ENCODE results near the gene NDFIP2.

The NDFIP2 gene

GRCh38 chr13:79480954-79481684 lies at the start of gene NDFIP2:
Gene NDFIP2 (plus strand): TSS chr13:79481155. CDS start chr13:79481204, 49 bp downstream.
- DNase-seq (ENCODE audit: low read depth), result peak; percentile 72

- no peak for DNase-seq (ENCODE audit: low read depth)
Measured at GRCh38 chr13:79432086-79432485, 48.9 kb upstream of the NDFIP2 start.

GRCh38 chr13:79432992-79433391 lies 48.0 kb upstream of the NDFIP2 start:
- no peak for DNase-seq (ENCODE audit: low read depth)

GRCh38 chr13:79434556-79434955 lies 46.4 kb upstream of the NDFIP2 start:
- DNase-seq (ENCODE audit: low read depth), result no peak

GRCh38 chr13:79435561-79435990 lies 45.4 kb upstream of the NDFIP2 start:
- no peak for DNase-seq (ENCODE audit: low read depth)

- DNase-seq (ENCODE audit: low read depth), result no peak
Measured at GRCh38 chr13:79439275-79439674, 41.7 kb upstream of the NDFIP2 start.

GRCh38 chr13:79440958-79441528 lies 39.9 kb upstream of the NDFIP2 start:
- no peak for DNase-seq (ENCODE audit: low read depth)

GRCh38 chr13:79442221-79442620 lies 38.7 kb upstream of the NDFIP2 start:
- no peak for DNase-seq (ENCODE audit: low read depth)

- no peak for DNase-seq (ENCODE audit: low read depth)
Measured at GRCh38 chr13:79442706-79443105, 38.2 kb upstream of the NDFIP2 start.

GRCh38 chr13:79445968-79446645 lies 34.8 kb upstream of the NDFIP2 start:
- DNase-seq (ENCODE audit: low read depth), result no peak

- no peak for DNase-seq (ENCODE audit: low read depth)
Measured at GRCh38 chr13:79447141-79447540, 33.8 kb upstream of the NDFIP2 start.

GRCh38 chr13:79447741-79448140 lies 33.2 kb upstream of the NDFIP2 start:
- no peak for DNase-seq (ENCODE audit: low read depth)

GRCh38 chr13:79448413-79448812 lies 32.5 kb upstream of the NDFIP2 start:
- DNase-seq (ENCODE audit: low read depth), result no peak

GRCh38 chr13:79450110-79450509 lies 30.8 kb upstream of the NDFIP2 start:
- no peak for DNase-seq (ENCODE audit: low read depth)

GRCh38 chr13:79451500-79451962 lies 29.4 kb upstream of the NDFIP2 start:
- peak; percentile 71 for DNase-seq (ENCODE audit: low read depth)

GRCh38 chr13:79452239-79452913 lies 28.6 kb upstream of the NDFIP2 start:
- no peak for DNase-seq (ENCODE audit: low read depth)

GRCh38 chr13:79455331-79455730 lies 25.6 kb upstream of the NDFIP2 start:
- no peak for DNase-seq (ENCODE audit: low read depth)

GRCh38 chr13:79456051-79456450 lies 24.9 kb upstream of the NDFIP2 start:
- no peak for DNase-seq (ENCODE audit: low read depth)

GRCh38 chr13:79456656-79457365 lies 24.1 kb upstream of the NDFIP2 start:
- DNase-seq (ENCODE audit: low read depth), result no peak

- no peak for DNase-seq (ENCODE audit: low read depth)
Measured at GRCh38 chr13:79457390-79457789, 23.6 kb upstream of the NDFIP2 start.

- no peak for DNase-seq (ENCODE audit: low read depth)
Measured at GRCh38 chr13:79457948-79458347, 23.0 kb upstream of the NDFIP2 start.

- DNase-seq (ENCODE audit: low read depth), result no peak
Measured at GRCh38 chr13:79458436-79458835, 22.5 kb upstream of the NDFIP2 start.

All from activated T-cell treated with anti-CD3 and anti-CD28 coated beads for 1 hour (primary cell).